Measurements from ENCODE around the gene PELI3. TPM values are rescaled to one million over a fixed set of nuclear protein-coding genes. Genes with fewer than 3 reads are reported as not detected.

PELI3 gene
- total and polyA plus RNA-seq, 2 donors (not counting 1 experiment from before 2014, with no cell fraction given), result 3.2 to 15.6 TPM

DNA sequence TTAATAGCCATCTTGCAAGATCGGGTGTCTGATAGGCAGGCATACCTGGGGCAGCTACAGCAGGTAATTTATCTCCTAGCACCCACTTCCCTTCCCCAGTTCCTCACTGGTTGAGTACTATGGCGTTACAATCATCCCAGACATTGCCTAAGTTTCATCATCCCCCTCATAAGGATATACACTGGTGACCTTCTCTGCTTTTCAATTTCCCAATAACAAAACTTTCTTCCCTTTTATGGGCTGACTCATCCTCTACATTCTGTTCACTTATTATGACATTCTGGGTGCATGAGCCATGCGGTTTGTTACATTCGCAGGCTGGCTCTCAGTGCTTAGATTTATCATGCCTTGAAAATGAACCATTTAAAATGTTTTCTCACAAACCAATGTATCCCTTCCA lies 23.1 kb upstream of the PELI3 start:
- 95% methylated on average over 2 of the region's 4 CpGs for WGBS (ENCODE audit: insufficient coverage)
- no peaks in the 10 kb centered on the region for H4K20me1 ChIP-seq (ENCODE audit: control insufficient read depth, insufficient read depth, low read length, poor library complexity, severe bottlenecking)
- no peaks in the 10 kb centered on the region for H3K36me3 ChIP-seq (replicated peaks in 1 of 2; ENCODE audit: control extremely low read depth in 1 of 2, control insufficient read depth in 1 of 2, extremely low read depth in 1 of 2, insufficient read depth in 2 of 2, low read length in 1 of 2)
- ChIA-PET CTCF (interaction anchor here (0.6 kb wide), 1 partner anchor 235 kb away, joined by 3 read pairs; no protein-coding TSS in a partner anchor), POLR2A (no interaction called here)
- H3K4me1 Mint-ChIP-seq, result peaks cover 6% of the 10 kb centered on the region
- H3K27me3 Mint-ChIP-seq, result no peaks in the 10 kb centered on the region
- no peak for TF ChIP-seq EZH2 (IDR thresholded peaks at IDR 0.05; ENCODE audit: borderline replicate concordance, insufficient read depth, low read depth, low read length, poor library complexity, severe bottlenecking)
- TF ChIP-seq, protein P1, sequence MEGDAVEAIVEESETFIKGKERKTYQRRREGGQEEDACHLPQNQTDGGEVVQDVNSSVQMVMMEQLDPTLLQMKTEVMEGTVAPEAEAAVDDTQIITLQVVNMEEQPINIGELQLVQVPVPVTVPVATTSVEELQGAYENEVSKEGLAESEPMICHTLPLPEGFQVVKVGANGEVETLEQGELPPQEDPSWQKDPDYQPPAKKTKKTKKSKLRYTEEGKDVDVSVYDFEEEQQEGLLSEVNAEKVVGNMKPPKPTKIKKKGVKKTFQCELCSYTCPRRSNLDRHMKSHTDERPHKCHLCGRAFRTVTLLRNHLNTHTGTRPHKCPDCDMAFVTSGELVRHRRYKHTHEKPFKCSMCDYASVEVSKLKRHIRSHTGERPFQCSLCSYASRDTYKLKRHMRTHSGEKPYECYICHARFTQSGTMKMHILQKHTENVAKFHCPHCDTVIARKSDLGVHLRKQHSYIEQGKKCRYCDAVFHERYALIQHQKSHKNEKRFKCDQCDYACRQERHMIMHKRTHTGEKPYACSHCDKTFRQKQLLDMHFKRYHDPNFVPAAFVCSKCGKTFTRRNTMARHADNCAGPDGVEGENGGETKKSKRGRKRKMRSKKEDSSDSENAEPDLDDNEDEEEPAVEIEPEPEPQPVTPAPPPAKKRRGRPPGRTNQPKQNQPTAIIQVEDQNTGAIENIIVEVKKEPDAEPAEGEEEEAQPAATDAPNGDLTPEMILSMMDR (IDR thresholded peaks at IDR 0.05), result no peak
- ATAC-seq (ENCODE audit: low read depth) (no peak), DNase-seq (no peak)
- peaks cover 0 to 9% (median 7%) of the 10 kb centered on the region in 3 donors for H3K9me3 ChIP-seq (ENCODE audit: control extremely low read depth in 1 of 3, control insufficient read depth in 2 of 3, insufficient read depth in 1 of 3, low read length in 2 of 3)
- H3K9ac ChIP-seq (ENCODE audit: low read length), result no peak overlapping the region
- H3K4me3 ChIP-seq (ENCODE audit: control extremely low read depth in 1 of 5, extremely low read depth in 1 of 5, insufficient read depth in 1 of 5, low read depth in 2 of 5, low read length in 4 of 5), result no peak overlapping the region
- intact Hi-C loops (cut with micrococcal nuclease), result no loop called here
- H3K4me2 ChIP-seq (replicated peaks; ENCODE audit: low read depth, low read length, poor library complexity, severe bottlenecking), result no peak overlapping the region
- H3K79me2 ChIP-seq (ENCODE audit: control insufficient read depth, insufficient read depth, low read length), result no peaks in the 10 kb centered on the region
- no peak overlapping the region for H3K27ac ChIP-seq (ENCODE audit: low read length in 2 of 2)
- peaks cover 8% of the 10 kb centered on the region for H3K9me3 Mint-ChIP-seq (ENCODE audit: insufficient read depth)
- peaks cover 0 to 3% of the 10 kb centered on the region in 2 donors for H3K4me1 ChIP-seq (ENCODE audit: control insufficient read depth in 2 of 2, insufficient read depth in 2 of 2, low read length in 2 of 2)
- H2AFZ ChIP-seq (ENCODE audit: insufficient read depth, low read depth, low read length, poor library complexity, severe bottlenecking), result no peak overlapping the region
- H3K27ac Mint-ChIP-seq, result no peak overlapping the region
- no peaks in the 10 kb centered on the region for H3K27me3 ChIP-seq (replicated peaks in 1 of 4; ENCODE audit: control extremely low read depth in 1 of 4, control insufficient read depth in 3 of 4, insufficient read depth in 4 of 4, low read length in 3 of 4)
- no peak overlapping the region for H3K4me3 Mint-ChIP-seq

DNA sequence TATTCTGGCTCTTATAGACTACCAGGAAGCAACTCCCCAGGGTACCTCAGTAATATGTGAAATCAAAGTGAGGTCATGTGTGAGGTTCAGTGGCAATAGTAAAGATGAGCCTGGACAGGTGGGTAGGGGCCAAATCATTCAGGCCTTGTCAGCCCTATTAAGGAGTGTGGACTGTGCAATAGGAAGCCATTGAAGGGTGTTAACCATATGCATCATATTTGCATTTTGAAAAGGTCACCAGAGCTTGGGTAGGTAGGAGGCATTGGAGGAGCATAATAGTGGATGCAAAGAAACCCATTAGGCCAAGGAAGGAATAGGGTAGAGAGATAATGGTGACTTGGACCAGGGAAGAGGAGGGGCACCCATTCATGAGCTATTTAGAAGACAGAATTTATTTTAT lies 19.7 kb upstream of the PELI3 start:
- CTCF ChIA-PET, result interaction anchor here (1.1 kb wide), 1 partner anchor 8 kb away, joined by 3 read pairs; the partner anchor contains the start of gene MRPL11
- Histone ChIP-seq H4K20me1 (ENCODE audit: control insufficient read depth, insufficient read depth, low read length, poor library complexity, severe bottlenecking) (no peaks in the 10 kb centered on the region), H3K9ac (ENCODE audit: low read length) (no peak overlapping the region), H3K4me1 (ENCODE audit: control insufficient read depth in 2 of 2, insufficient read depth in 2 of 2, low read length in 2 of 2) (no peaks in the 10 kb centered on the region), H3K27ac (ENCODE audit: low read length in 2 of 2) (no peak overlapping the region), H3K4me2 (replicated peaks; ENCODE audit: low read depth, low read length, poor library complexity, severe bottlenecking) (no peak overlapping the region), H3K9me3 (ENCODE audit: control extremely low read depth in 1 of 3, control insufficient read depth in 2 of 3, insufficient read depth in 1 of 3, low read length in 2 of 3) (peaks cover 0 to 9% (median 7%) of the 10 kb centered on the region in 3 donors), H3K79me2 (ENCODE audit: control insufficient read depth, insufficient read depth, low read length) (no peaks in the 10 kb centered on the region), H3K4me3 (ENCODE audit: control extremely low read depth in 1 of 5, extremely low read depth in 1 of 5, insufficient read depth in 1 of 5, low read depth in 2 of 5, low read length in 4 of 5) (no peak overlapping the region), H3K36me3 (replicated peaks in 1 of 2; ENCODE audit: control extremely low read depth in 1 of 2, control insufficient read depth in 1 of 2, extremely low read depth in 1 of 2, insufficient read depth in 2 of 2, low read length in 1 of 2) (no peaks in the 10 kb centered on the region), H2AFZ (ENCODE audit: insufficient read depth, low read depth, low read length, poor library complexity, severe bottlenecking) (no peak overlapping the region), H3K27me3 (replicated peaks in 1 of 4; ENCODE audit: control extremely low read depth in 1 of 4, control insufficient read depth in 3 of 4, insufficient read depth in 4 of 4, low read length in 3 of 4) (peaks cover 0 to 3% (median 0%) of the 10 kb centered on the region in 4 experiments)
- Mint-ChIP-seq H3K27ac (no peak overlapping the region), H3K9me3 (ENCODE audit: insufficient read depth) (peaks cover 8% of the 10 kb centered on the region), H3K4me3 (no peak overlapping the region), H3K4me1 (no peaks in the 10 kb centered on the region), H3K27me3 (peaks cover 7% of the 10 kb centered on the region)
- POLR2A ChIA-PET, result interaction anchor here (1.2 kb wide), 1 partner anchor 231 kb away, joined by 3 read pairs; the partner anchor contains the start of gene RBM4B
- intact Hi-C loops (cut with micrococcal nuclease), result no loop called here
- ATAC-seq (ENCODE audit: low read depth) (no peak), DNase-seq (no peak)
- no peak for TF ChIP-seq EZH2 (IDR thresholded peaks at IDR 0.05; ENCODE audit: borderline replicate concordance, insufficient read depth, low read depth, low read length, poor library complexity, severe bottlenecking)
- TF ChIP-seq, protein P1 (IDR thresholded peaks at IDR 0.05), result no peak
